Measurements from ENCODE around the gene DBET.
A peak's percentile ranks its signal among the peaks of the same experiment; 100 is the strongest.
"Not testable (repeated sequence)": the region's sequence is repeated elsewhere in the genome, so short reads cannot be mapped to it uniquely, and the experiment has no call there.

DBET gene

DNA sequence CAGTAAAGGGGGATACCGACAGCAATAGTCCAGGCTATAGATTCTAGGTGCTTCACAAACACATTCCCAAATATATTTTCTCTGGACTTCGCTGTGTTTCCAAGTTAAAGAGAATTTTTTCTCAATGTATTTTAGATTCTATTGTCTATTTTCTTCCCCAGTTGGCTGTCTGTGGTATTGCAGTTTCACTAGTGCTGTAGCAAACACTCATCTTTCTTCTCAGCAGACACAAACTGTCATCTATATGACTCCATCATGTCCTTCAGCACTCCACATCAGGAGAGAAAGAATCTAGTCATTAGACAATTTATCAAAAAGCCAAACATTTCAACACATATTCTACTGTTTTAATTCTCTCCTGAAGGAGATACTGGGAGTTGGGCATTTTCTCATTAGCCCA lies at the start of gene DBET:
TSS of gene DBET (plus strand) at position 161 of the 400 bp plus-strand sequence.
- not testable (repeated sequence) for DNase-seq

DNA sequence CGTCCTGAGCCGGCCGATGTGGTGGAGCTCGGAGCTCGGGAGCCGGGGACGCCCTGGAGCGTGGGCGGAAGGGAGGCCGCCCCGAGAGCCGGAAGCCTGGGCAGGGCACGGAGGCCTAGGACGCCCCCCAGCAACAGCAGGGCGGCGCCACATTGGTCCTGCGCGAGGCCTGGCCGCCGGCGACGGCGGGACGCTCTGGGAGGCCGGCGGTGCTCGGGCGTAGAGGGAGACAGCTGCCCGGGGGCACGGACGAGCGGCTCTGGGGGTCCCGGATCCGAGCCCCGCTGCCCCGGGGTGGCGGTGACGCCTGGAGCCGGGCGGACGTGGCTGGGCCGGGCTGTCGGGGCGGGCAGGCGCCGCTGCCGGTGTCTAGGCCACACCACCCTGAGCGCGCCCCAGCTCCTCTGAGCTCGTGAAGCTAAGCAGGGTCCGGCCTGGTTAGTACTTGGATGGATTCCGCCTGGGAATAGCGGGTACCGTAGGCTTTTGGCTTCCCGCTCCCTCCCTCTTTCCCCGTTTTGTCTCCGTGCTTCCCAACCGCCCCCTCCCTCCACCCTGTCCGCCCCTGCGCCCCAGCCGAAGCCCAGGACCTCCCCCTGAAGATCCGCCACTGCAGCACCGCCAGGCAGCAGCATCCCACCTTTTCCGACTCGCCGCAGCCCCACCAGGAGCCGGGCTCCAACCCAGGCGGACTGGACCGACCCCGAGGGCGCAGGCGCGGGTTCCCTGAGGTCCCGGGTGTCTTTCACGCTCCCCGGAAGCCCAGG lies 49.3 kb upstream of the DBET start:
- no peak for DNase-seq

DNA sequence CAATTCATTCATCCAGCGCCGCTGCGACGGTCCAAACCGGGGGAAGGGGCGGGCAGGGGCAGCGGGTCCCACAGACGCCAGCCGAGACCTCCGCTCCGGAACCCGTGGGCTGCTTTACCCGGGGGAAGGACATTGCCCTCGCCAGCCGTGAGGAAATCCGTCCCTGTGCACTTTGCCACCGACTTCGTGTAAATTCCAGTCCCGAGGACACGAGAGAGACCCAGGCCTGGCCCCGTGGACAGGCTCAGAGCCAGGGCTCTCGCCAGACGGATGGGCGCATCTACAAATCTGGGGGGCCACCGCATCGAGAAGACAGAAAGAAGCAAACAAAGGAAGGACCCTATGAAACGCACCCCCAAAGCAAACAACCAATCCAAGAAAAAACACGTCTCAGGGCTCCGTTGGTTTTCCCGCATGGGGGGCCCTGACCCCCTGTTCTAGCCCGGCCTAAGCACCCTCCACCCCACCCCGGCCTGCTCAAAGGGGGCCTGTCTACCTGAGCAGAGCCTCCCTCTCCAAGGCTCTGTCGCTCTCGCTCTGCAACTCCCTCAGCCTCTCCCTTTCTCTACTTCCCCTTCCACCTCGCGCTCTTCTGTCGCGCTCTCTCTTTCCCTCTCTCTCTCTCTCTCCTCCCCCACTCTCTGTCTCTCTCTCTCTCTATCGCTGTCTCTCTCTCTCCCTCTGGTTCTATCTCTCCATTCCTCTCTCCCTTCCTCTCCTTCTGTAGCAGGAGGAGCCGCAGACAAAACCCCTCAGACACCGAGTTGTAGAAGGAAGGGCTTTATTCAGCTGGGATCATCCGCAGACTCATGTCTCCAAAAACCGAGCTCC lies 48.5 kb upstream of the DBET start:
- no peak for DNase-seq

DNA sequence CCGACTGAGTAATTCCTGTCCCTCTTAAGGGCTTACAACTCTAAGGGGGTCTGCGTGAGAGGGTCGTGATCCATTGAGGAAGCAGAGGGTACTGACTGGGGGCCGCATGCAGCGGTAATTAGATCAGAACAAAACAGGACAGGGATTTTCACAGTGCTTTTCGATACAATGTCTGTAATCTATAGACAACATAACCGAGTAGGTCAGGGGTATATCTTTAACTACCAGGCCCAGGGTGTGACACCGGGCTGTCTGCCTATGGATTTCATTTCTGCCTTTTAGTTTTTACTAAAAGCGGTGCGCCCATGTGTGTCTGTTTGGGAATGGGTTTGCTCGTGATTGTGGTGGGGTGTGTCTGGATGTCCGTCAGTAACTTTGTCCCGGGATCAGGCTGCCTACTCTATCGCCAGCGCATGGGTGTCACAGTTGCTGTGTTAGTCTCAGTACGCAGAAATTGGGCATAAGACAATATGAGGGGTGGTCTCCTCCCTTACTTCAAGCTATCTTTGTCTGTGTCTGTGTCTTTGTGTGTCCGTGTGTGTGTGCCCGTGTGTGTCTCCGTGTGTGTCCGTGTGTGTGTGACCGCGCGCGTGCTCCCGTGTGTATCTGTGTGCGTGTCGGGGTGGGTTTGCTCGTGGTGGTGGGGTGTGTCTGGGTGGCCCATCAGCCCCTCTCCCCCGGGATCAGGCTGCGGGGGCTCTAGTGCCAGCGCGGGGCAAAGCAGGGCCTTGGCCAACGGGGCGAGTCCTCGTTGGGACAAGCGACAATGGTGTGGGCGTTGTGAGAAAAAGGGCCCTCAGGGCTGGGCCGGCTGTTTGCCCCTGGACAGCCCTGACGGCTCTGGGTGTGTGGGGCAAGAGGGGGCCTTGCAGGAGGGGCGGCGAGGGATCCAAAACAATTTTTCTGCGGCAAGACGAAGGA lies 47.7 kb upstream of the DBET start:
- no peak for DNase-seq

DNA sequence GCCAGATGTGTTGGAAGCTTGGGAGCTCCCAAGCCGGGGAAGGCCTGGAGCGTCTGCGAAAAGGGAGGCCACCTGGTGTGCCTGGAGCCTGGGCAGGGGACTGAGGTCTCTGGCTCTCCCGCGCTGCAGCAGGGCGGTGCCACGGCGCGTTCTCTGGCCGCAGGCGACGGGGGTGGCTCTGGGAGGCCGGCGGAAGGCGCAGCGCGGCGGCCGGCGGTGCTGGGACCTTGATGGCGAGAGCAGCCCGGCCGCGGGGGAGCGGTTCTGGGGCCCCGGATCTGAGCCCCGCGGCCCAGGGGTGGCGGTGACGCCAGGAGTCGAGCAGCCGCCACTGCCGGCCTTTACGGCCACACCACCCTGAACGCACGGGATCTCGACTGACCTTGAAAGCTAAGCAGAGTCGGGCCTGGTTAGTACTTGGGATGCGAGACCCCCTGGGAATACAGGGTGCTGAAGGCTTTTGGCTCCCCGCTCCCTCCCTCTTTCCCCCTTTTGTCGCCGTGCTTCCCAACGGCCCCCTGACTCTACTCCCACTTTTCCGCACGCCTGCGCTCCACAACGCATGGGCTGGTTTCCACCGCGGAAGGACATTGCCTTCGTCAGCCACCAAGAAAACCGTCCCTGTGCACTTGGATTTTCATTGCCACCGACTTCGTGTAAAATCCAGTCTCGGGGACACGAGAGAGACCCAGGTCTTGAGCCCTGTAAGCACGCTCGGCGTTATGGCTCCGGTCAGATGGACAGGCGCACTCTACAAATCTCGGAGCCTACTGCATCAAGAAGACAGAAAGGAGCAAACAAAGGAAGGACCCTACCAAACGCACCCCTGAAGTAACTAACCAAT lies 46.7 kb upstream of the DBET start:
- DNase-seq, result no peak

DNA sequence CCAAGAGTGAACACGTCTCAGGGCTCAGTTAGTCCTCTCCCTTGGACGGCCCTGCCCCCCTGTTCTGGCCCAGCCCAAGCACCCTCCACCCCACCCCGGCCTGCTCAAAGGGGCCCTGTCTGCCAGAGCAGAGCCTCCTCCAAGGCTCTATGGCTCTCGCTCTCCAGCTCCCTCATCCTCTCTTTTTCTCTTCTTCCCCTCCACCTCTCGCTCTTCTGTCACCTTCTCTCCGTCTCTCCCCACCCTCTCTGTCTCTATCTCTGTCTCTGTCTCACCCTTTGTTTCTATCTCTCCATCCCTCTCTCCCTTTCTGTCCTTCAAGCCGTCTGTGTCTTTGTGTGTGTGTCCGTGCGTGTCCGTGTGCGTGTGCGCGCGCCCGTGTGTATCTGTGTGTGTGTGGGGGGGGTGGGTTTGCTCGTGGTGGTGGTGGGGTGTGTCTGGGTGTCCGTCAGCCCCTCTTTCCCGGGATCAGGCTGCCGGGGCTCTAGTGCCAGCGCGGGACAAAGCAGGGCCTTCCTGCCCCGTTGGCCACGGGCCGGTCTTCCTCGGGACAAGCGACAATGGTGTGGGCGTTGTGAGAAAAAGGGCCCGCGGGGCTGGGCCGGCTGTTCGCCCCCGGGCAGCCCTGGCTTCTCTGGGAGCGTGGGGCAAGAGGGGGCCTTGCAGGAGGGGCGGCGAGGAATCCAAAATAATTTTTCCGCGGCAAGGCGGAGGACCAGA lies 45.9 kb upstream of the DBET start:
- no peak for DNase-seq

DNA sequence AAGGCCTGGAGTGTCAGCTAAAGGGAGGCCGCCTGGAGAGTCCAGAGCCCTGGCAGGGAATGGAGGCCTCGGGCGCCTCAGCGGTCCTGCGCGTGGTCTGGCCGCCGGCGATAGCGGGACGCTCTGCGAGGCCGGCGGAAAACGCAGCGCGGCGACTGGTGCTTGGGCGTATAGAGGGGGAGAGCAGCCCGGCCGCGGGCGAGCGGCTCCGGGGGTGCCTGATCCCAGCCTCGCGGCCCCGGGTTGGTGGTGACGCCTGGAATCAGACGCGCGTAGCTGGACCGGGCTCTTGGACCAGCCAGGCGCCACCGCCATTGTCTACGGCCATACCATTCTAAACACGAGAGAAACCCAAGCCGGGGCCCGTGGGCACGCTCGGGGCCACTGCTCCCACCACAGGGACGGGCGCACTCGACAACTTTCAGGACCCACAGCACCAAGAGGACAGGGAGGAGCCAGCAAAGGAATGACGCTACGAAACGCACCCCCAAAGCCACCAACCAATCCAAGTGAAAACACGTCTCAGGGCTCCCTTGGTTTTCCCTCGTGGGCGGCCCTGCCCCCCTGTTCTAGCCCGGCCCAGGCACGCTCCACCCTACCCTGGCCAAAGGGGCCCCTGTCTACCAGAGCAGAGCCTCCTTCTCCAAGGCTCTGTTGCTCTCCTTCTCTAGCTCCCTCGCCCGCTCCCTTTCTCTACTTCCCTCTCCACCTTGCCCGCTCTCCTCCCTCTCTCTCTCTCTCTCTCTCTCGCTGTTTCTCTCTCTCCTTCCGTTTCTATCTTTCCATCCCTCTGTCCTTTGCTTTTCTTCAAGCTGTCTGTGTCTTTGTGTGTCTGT lies 45.1 kb upstream of the DBET start:
- DNase-seq, result no peak

DNA sequence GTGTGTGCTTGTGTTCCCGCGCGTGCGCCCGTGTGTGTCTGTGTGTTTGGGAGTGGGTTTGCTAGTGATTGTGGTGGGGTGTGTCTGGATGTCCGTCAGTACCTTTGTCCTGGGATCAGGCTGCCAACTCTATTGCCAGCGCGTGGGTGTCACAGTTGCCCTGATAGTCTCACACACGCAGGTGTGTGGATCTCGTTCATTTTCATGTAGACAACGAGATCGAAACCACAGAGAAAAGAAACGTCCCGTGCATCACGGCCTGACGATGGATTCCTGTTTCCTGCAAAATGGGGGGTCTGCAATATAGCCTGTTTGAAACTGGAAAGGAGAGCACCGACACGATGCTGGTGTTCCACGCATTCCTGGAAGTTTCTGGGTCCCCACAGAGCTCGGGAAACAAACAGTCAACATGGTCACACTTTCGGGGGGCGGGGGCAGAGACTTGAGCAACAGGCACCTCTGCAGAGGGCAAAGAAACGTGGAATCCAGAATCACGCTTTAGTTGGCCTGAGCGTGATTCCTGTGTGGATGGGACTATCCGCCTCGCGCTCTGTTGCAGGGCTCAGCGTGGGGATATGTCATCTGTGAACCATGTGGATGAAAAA lies 44.3 kb upstream of the DBET start:
- DNase-seq, result not testable (repeated sequence)

DNA sequence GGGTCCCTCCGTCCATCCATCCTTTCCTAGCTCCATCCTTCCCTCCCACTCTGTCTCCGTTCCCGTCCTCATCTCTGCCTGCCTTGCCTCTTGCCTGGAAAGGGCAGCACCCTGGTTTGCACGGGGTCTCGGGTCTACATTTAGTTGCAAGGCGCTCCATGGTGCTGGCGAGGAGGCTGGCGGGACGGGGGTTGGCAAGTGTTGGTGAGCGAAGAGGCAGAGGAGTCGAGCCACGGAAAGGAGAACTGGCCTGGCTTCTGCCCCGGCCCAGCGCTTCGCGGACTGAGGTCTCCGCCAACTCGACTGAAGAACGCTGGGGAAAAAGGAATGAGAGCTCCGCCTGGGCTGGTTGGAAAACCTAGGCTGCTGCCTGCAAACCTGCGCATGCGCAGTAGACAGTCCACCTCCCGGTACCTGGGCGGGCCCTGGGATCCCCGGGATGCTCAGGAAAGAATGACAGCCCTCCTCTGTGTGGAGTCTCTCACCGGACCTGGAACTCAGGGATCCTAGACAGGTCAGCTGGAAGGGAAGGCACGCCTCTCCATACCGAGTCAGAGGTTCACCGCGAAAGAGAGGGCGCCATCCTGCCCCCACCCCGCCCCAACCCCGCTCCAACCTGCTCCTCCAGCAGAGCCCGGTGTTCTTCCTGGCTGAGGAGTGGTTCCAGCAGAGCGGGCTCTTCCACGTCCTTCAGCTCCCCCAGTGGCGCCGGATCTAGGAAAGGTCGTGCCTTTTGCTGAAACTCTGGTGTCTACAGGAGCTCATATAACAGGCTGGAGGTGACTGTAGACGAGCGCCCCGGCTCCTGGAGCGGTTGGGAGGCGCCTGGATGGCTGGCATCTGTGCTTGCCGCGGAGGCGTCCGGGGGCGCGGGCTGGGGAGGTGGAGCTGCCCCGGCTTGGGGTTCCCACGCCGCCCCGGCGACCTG lies 43.2 kb upstream of the DBET start:
- peak in 1 of 2 donors; percentile 11 for DNase-seq

DNA sequence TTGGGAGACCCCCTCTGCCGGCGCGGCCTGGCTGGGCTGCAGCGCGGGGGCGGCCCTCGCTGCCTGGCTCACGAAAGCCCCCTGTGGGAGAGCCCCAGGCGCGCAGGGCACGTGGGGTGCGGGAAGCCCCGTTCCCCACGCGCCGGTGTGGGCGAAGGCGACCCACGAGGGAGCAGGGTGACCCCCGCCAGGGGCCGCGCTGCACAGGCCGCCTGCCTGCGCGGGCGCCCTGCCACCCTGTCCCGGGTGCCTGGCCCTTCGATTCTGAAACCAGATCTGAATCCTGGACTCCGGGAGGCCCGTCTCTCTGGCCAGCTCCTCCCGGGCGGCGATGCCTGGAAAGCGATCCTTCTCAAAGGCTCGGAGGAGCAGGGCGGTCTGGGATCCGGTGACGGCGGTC lies 42.3 kb upstream of the DBET start:
- DNase-seq, result not testable (repeated sequence)

DNA sequence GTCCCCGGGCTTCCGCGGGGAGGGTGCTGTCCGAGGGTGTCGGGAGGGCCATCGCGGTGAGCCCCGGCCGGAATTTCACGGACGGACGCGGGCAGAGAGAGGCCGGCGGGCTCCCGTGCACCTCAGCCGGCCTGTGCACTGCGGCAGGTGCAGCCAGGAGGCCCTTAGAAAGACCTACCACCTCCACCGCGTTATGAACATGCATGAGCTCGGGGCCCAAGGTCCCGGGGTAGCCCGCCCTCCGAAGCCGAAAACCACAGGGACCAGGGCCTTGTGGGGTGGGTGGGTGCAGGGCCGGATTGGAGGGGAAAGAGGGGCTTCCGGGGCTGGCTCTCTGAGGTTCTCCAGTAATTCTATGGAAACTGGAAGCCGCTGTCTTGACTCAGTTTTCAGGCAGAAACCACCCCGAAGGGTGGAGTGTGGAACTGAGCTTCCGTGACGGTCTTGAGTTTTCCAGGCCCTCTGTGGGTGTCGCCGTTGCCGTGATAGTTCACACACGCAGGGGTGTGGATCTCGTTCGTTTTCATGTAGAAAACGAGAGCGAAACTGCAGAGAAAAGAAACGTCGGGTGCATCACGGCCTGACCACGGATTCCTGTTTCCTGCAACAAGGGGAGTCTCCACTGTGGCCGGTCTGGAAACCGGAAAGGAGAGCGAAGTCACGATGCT lies 41.6 kb upstream of the DBET start:
- not testable (repeated sequence) for DNase-seq

DNA sequence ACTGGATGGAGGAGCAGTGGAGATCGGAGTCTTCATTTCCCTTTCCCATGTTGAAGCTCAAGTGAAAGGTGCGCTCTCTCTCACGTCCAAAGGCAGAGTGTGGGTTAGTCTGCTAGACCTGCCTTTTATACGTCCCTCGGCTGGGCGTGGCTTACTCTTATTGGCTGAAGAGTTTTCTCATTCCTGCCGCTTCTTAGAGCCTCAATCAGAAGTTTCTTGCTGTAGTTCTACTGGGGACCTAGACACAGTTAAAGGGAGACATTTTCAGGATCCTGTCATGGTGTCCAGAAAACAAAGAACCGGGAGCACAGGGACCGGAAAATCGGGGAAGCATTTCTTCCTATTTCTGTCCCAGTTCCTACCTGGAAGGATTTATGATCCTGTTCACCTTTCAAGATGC lies 37.1 kb upstream of the DBET start, which contains the start of gene FRG2:
TSS of gene FRG2 (minus strand) at position 101 of the 400 bp plus-strand sequence. CDS start at position 49, 52 bp downstream.
- not testable (repeated sequence) for DNase-seq

DNA sequence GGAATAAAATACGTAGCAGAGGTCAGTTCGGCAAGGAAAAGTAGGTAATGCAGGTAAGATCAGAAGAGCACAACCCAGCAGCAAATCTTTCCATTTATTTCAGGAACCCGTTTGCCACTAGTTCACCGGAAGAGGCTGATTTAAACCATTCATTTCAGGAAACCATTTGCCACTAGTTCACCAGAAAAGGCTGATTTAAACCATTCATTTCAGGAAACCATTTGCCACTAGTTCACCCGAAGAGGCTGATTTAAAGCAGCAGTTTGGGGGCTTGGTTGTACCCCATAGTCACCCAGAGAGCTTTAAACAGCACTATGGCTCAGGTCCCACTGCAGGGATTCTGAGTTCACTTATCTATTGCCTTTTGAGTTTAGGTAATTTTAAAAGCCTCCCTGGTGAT lies 33.0 kb upstream of the DBET start:
- not testable (repeated sequence) for DNase-seq

DNA sequence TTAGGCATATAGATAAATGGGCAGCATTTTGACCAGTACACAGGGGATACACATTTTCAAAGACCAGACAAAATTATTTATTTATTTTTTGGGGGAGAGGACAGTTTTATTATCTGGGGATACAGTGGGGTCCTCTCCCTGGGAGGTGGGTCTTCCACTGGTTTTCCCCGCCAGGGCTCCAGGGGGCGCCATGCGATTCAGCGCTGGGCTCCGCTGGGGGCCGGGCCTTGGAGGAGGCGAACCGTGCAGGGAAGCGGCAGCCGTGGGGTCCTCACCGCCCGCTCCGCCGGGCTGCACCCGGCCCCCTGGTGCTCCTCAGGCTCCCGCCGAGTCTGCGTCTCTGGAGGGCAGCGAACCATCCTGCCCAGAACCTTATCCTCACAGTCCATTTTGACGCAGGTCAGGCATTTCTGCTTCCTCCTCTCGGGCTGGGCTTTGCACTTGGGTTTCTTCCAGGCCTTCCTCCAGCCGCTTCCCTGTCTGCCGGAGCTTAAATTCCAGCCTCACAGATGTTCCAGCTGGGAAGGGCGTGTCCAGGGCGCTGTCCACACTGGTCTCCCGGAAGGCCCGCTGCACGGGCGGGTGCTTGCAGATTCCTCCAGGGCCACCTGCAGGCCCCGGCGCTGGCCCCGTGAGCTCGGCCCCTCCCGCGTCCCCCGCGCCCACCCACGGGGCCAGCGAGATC lies 26.5 kb upstream of the DBET start:
- not testable (repeated sequence) for DNase-seq

DNA sequence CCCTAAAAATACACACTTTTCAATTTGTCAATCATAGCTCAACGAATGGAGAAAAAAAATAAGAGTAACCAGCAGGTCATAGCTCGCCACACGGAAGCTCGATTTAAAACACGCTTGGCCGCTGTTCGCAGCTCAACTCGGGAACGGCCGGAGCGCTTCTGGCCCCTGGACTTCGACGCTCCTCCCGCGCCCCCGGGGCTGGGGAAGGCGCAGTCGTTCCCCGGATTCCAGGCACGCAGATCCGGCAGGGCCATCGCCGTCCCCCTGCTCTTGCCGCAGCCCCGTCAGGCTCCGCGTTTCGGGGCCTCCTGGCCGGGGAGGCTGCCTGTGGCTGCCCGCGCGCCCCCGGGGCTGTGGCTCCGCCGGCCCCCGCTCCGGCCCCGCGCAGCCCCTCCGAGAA lies 23.4 kb upstream of the DBET start:
- not testable (repeated sequence) for DNase-seq

DNA sequence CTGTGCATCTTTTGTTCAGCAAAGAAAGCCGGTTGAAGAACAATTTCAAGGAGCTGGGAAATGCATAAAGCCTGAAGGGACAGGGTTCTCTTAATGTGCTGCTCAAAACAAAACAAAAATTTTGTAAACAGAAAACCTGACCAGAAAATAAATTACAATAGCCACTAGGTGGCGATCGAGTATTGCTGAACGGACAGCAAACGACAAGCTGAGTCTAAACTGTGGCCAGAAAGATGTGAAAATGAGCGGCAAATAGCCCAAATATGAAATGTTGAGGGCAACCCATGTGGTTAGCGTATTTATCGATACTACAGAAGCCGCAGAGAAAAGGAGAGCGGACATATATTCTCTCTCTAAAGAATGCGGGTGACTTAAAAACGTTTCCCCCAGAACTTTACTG lies 16.7 kb upstream of the DBET start:
- DNase-seq, result not testable (repeated sequence)

All from inflammatory macrophage treated with lipopolysaccharide for 1 hour (primary cell).